Testis (tissue), 2 donors: ENCODE data around the gene SLTM.

Source experiments
- POLR2A ChIP-seq: fragments of 450-650 bp; IDR thresholded peaks from one replicate; pipeline ENCODE4 v1.6.1; 2017; ENCODE audit warnings: antibody characterized with exemption, mild to moderate bottlenecking, moderate library complexity
- TF ChIP-seq, protein P1 (sequence below), 3 experiments: fragments of 450-650 bp in 2 of 3; fragments of 200-600 bp in 1 of 3; sonication (generic) in 1 of 3; IDR thresholded peaks; one replicate each; pipeline ENCODE4 v1.5.1; 2016 to 2019; ENCODE audit warnings: antibody characterized with exemption in 3 of 3, mild to moderate bottlenecking in 2 of 3, moderate library complexity in 1 of 3

DNA sequence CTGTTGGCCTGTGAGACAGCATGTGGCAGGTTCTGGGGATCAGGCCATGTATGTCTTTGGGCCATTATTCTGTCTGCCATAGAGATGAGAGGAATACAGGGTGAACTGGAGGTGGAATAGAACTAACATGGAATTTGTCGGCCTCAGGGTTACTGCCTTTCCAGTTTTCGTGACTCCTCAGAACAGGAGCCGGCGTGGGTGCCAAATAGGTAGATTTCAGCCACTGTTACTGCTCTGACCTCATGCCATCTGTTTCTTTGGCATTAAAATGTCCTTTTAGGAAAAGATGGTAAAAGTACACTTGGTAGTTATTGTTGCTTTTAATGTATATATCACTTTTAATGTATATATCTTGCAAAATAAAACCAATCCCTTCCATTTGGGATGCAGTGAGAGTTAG lies 65.6 kb downstream of the SLTM start:
- TF ChIP-seq, protein P1, sequence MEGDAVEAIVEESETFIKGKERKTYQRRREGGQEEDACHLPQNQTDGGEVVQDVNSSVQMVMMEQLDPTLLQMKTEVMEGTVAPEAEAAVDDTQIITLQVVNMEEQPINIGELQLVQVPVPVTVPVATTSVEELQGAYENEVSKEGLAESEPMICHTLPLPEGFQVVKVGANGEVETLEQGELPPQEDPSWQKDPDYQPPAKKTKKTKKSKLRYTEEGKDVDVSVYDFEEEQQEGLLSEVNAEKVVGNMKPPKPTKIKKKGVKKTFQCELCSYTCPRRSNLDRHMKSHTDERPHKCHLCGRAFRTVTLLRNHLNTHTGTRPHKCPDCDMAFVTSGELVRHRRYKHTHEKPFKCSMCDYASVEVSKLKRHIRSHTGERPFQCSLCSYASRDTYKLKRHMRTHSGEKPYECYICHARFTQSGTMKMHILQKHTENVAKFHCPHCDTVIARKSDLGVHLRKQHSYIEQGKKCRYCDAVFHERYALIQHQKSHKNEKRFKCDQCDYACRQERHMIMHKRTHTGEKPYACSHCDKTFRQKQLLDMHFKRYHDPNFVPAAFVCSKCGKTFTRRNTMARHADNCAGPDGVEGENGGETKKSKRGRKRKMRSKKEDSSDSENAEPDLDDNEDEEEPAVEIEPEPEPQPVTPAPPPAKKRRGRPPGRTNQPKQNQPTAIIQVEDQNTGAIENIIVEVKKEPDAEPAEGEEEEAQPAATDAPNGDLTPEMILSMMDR (IDR thresholded peaks at IDR 0.05) = no peak
- no peak for TF ChIP-seq POLR2A
